ENCODE measurements around the gene RFXAP. TPM values are rescaled to one million over a fixed set of nuclear protein-coding genes. Genes with fewer than 3 reads are reported as not detected.

The RFXAP gene
- total and polyA plus RNA-seq, 2 donors from 2014 or later, result 2.3 to 6.3 TPM

DNA sequence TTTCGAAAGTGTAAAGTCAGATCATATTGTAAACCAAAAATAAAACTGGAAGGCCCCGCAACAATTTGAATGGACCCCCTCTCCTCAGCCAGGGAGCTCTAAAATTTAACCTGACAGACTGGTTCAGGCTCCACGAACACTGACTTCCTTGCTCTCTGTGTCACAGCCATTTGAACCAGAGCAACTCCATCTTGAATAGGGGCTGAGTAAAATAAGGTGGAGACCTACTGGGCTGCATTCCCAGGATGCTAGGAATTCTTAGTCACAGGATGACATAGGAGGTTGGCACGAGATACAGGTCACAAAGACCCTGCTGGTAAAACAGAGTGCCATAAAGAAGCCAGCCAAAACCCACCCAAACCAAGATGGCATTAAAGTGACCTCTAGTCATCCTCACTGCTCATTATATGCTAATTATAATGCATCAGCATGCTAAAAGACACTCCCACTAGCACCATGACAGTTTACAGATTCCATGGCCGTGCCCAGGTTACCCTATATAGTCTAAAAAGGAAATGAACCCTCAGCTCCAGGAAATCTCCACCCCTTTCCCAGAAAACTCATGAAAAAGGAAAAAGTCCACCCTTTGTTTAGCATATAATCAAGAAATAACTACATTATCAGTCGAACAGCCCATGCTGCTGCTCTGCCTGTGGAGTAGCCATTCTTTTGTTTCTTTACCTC is 43.1 kb downstream of the RFXAP start:
- peaks cover 0 to 2% (median 0%) of the 10 kb centered on the region in 3 donors for H3K4me1 ChIP-seq (ENCODE audit: control insufficient read depth in 2 of 3, insufficient read depth in 2 of 3, low read depth in 1 of 3, low read length in 3 of 3)
- no peak overlapping the region for H3K9ac ChIP-seq (ENCODE audit: low read length in 3 of 3)
- H3K36me3 ChIP-seq (ENCODE audit: control insufficient read depth in 2 of 3, insufficient read depth in 3 of 3, low read length in 3 of 3), result peaks cover 0 to 6% (median 5%) of the 10 kb centered on the region in 3 donors
- TF ChIP-seq, protein P1, sequence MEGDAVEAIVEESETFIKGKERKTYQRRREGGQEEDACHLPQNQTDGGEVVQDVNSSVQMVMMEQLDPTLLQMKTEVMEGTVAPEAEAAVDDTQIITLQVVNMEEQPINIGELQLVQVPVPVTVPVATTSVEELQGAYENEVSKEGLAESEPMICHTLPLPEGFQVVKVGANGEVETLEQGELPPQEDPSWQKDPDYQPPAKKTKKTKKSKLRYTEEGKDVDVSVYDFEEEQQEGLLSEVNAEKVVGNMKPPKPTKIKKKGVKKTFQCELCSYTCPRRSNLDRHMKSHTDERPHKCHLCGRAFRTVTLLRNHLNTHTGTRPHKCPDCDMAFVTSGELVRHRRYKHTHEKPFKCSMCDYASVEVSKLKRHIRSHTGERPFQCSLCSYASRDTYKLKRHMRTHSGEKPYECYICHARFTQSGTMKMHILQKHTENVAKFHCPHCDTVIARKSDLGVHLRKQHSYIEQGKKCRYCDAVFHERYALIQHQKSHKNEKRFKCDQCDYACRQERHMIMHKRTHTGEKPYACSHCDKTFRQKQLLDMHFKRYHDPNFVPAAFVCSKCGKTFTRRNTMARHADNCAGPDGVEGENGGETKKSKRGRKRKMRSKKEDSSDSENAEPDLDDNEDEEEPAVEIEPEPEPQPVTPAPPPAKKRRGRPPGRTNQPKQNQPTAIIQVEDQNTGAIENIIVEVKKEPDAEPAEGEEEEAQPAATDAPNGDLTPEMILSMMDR (IDR thresholded peaks at IDR 0.05; ENCODE audit: borderline replicate concordance, extremely low read depth, insufficient read depth), result no peak
- no peaks in the 10 kb centered on the region for H3K27me3 ChIP-seq (ENCODE audit: control insufficient read depth, insufficient read depth, low read length)
- no peaks in the 10 kb centered on the region for H3K9me3 ChIP-seq (ENCODE audit: control insufficient read depth in 2 of 3, insufficient read depth in 1 of 3, low read length in 3 of 3)
- no peak overlapping the region for H3K4me3 ChIP-seq (ENCODE audit: low read length in 3 of 3)
- H3K27ac ChIP-seq (ENCODE audit: low read depth in 2 of 2, low read length in 2 of 2), result no peak overlapping the region
- intact Hi-C loops (cut with DNase I), result no loop called here
- DNase-seq (no peak), FAIRE-seq (no peak)

DNA sequence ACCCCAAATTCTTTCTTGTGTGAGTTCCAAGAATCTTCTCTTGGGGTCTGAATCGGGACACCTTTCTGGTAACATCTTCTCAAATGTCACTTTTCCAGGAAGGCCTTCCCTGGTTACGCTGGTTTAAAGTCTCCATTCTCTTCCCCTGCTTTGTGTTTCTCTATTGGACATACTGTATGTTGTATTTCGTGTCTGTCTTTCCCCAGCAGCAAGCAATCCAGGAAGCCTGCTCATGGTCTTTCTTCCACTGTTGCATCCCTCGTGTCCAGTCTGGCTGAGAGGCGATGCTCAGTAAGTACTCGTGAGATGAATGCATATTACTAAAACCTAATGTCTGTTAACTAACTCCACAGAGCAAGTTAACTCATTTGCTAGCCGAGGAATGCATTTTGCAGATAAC is 43.7 kb downstream of the RFXAP start:
- H3K36me3 ChIP-seq (ENCODE audit: control insufficient read depth in 2 of 3, insufficient read depth in 3 of 3, low read length in 3 of 3), result peaks cover 0 to 9% (median 6%) of the 10 kb centered on the region in 3 donors
- no peaks in the 10 kb centered on the region for H3K9me3 ChIP-seq (ENCODE audit: control insufficient read depth in 2 of 3, insufficient read depth in 1 of 3, low read length in 3 of 3)
- peaks cover 0 to 2% (median 0%) of the 10 kb centered on the region in 3 donors for H3K4me1 ChIP-seq (ENCODE audit: control insufficient read depth in 2 of 3, insufficient read depth in 2 of 3, low read depth in 1 of 3, low read length in 3 of 3)
- no peak for DNase-seq
- intact Hi-C loops (cut with DNase I), result no loop called here
- no peaks in the 10 kb centered on the region for H3K27me3 ChIP-seq (ENCODE audit: control insufficient read depth, insufficient read depth, low read length)
- H3K4me3 ChIP-seq (ENCODE audit: low read length in 3 of 3), result no peak overlapping the region
- no peak for FAIRE-seq
- H3K27ac ChIP-seq (ENCODE audit: low read depth in 2 of 2, low read length in 2 of 2), result no peak overlapping the region
- TF ChIP-seq, protein P1 (IDR thresholded peaks at IDR 0.05; ENCODE audit: borderline replicate concordance, extremely low read depth, insufficient read depth), result no peak
- H3K9ac ChIP-seq (ENCODE audit: low read length in 3 of 3), result no peak overlapping the region

DNA sequence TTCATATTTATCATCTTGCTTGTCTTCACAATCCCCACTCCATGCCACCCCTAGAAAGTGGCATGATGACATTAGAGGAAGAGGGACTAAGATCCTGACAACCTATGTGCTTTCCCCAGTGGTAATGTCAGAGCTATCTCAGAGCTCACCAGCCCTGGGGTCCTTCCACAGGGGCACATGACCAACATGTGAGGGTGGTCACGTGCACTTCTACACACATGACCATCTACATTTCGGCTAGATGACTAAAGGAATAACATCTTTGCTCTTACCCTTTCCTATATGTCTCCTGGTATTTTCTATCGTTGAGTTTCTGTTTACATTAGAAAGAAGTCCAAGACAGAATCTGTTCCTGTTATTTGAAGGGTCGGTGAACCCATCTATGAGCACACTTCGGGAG is 46.2 kb downstream of the RFXAP start:
- peaks cover 0 to 9% (median 6%) of the 10 kb centered on the region in 3 donors for H3K36me3 ChIP-seq (ENCODE audit: control insufficient read depth in 2 of 3, insufficient read depth in 3 of 3, low read length in 3 of 3)
- H3K27me3 ChIP-seq (ENCODE audit: control insufficient read depth, insufficient read depth, low read length), result no peaks in the 10 kb centered on the region
- H3K27ac ChIP-seq (ENCODE audit: low read depth in 2 of 2, low read length in 2 of 2), result no peak overlapping the region
- H3K4me1 ChIP-seq (ENCODE audit: control insufficient read depth in 2 of 3, insufficient read depth in 2 of 3, low read depth in 1 of 3, low read length in 3 of 3), result no peaks in the 10 kb centered on the region
- TF ChIP-seq, protein P1 (IDR thresholded peaks at IDR 0.05; ENCODE audit: borderline replicate concordance, extremely low read depth, insufficient read depth), result no peak
- no peak overlapping the region for H3K9ac ChIP-seq (ENCODE audit: low read length in 3 of 3)
- intact Hi-C loops (cut with DNase I), result no loop called here
- no peaks in the 10 kb centered on the region for H3K9me3 ChIP-seq (ENCODE audit: control insufficient read depth in 2 of 3, insufficient read depth in 1 of 3, low read length in 3 of 3)
- no peak overlapping the region for H3K4me3 ChIP-seq (ENCODE audit: low read length in 3 of 3)
- FAIRE-seq (no peak), DNase-seq (no peak)

All from kidney (tissue), 14 donors.